Motor neuron (in vitro differentiated cells): ENCODE results near the gene SPATA24. TPM values are rescaled to one million over a fixed set of nuclear protein-coding genes. Genes with fewer than 3 reads are reported as not detected.
A peak's percentile ranks its signal among the peaks of the same experiment; 100 is the strongest.

Source experiments
- ATAC-seq, 8 experiments: fragments of 200-7000 bp; cut with Tn5 transposase; replicated peaks in 6 of 8; 2 replicates each; pipeline ENCODE4 v1.8.0; 2021; ENCODE audit warnings: mild to moderate bottlenecking in 8 of 8, moderate library complexity in 8 of 8
- H3K27ac ChIP-seq, 2 donors: fragments of 250-450 bp; sonication (Bioruptor Pico); 2 replicates each; pipeline ENCODE4 v1.9.0; 2021; ENCODE audit warnings: antibody characterized with exemption in 2 of 2, mild to moderate bottlenecking in 2 of 2, moderate library complexity in 1 of 2
- H3K4me1 ChIP-seq, 2 donors: fragments of 250-450 bp; sonication (Bioruptor Pico); replicated peaks in 1 of 2; 2 replicates each; pipeline ENCODE4 v1.6.1; 2021; ENCODE audit warnings: antibody characterized with exemption in 2 of 2, mild to moderate bottlenecking in 2 of 2, moderate library complexity in 1 of 2
- H3K4me3 ChIP-seq, 5 donors: fragments of 250-450 bp; sonication (Bioruptor Pico); 2 replicates each; pipeline ENCODE4 v1.9.0; 2021; ENCODE audit warnings: antibody characterized with exemption in 5 of 5, mild to moderate bottlenecking in 5 of 5, moderate library complexity in 4 of 5
- whole genome bisulfite sequencing, 10 experiments: fragments of 450-650 bp; shearing (Covaris generic); methylation state at CpG; one replicate each; pipeline ENCODE4 v1.0.0; 2022; 5-methylcytosine and 5-hydroxymethylcytosine counted together
- in situ Hi-C, 9 experiments: fragments of 400-800 bp; cut with MboI; loops; one replicate each; pipeline ENCODE4 v1.15.0; 2021; ENCODE audit warnings: low sequenced_read_pairs in 9 of 9, low pct_unique_long_range_greater_than_20kb in 2 of 9; ENCODE audit not compliant: unreplicated experiment in 9 of 9
- total RNA-seq, 8 experiments: library from RNA; unstranded; fragments of 300-600 nt; gene quantifications; 2 replicates each; pipeline versions ENCODE4 v1.2.3 to v1.2.4, GENCODE V29; 2022

The SPATA24 gene
- total RNA-seq, 8 experiments from 2014 or later: 8.3 to 13.2 (median 10.5) TPM

DNA sequence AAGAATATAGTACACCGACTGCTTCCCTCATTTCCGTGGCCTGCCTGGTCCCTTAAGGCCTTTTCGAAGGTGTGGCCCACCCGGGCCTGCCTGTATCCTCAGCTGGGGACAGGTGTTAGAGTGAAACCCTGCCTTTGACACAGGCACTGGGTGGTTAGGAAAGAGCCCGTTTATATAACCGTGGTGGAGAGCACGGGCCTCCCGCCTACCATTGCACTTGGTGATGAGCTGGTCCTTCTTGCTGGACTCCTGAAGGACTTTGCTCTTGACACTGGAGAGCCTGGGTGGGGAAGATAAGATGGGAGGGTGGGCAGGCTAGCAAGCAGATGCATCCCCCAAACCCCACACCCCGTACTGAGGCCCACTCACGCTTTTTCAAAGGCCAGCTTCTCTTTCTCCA is 2.3 kb downstream of the SPATA24 start:
- no peak for ATAC-seq
- in situ Hi-C loops: no loop called here

DNA sequence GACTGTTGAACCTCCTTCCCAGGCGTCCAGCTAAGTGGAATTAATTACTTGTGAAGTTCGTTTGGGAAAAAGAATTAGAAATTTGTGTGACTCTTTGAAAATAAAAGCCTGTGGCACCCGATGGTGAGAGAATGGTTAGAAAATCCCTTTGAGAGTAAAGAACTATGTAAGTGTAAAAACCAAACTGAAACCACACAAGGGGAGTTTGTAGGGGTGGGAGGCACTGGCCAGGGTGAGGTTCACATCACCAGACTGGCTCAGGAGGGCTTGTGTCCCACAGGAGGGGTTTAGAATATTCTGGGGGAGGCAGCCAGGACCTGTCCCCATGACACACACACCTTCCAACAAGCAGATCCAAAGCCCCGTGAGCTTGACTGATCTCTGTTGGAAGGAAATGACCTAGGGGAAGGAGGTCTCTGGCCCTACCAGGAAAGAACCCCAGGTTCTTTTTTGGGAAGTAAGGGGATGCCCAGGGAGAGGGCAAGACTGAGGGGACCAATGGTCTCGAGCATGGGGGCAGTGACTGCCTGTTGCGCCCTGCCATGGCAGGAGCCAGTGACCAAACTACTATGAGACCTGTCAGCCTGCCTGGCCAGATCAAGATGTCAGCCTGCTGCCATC is 4.3 kb downstream of the SPATA24 start:
- ATAC-seq: no peak
- H3K27ac ChIP-seq: no peak overlapping the region
- in situ Hi-C loops: no loop called here
- H3K4me3 ChIP-seq: no peak overlapping the region
- WGBS, 10 experiments: 5 to 83% (median 77%) methylated on average over 2 to 4 of the region's 6 CpGs
- peaks cover 4 to 9% of the 10 kb centered on the region in 2 donors for H3K4me1 ChIP-seq

More for the DNA sequence above, 2.3 kb downstream of the SPATA24 start:
- WGBS, 10 experiments: 76 to 100% (median 90%) methylated on average over 2 to 6 of the region's 10 CpGs; no CpG with 5 or more reads in 3 of the 10 experiments
- Histone ChIP-seq H3K4me1 (peaks cover 6 to 11% of the 10 kb centered on the region in 2 donors), H3K27ac (no peak overlapping the region), H3K4me3 (no peak overlapping the region)

- no peak overlapping the region for H3K4me3 ChIP-seq
- H3K4me1 ChIP-seq: peaks cover 0 to under 1% of the 10 kb centered on the region in 2 donors
- in situ Hi-C loops: no loop called here
- no peak for ATAC-seq
- 69 to 100% (median 82%) methylated on average over 1 to 6 of the region's 6 CpGs; no CpG with 5 or more reads in 2 of the 10 experiments for WGBS, 10 experiments
- no peak overlapping the region for H3K27ac ChIP-seq
Measured at GRCh38 chr5:139397921-139398320, 6.0 kb downstream of the SPATA24 start.

- Histone ChIP-seq H3K4me1 (no peaks in the 10 kb centered on the region), H3K4me3 (no peak overlapping the region), H3K27ac (no peak overlapping the region)
- in situ Hi-C loops: no loop called here
- ATAC-seq: no peak
- 60 to 100% (median 92%) methylated on average over 1 to 6 of the region's 8 CpGs; no CpG with 5 or more reads in 5 of the 10 experiments for WGBS, 10 experiments
Measured at GRCh38 chr5:139396691-139397090, 7.2 kb downstream of the SPATA24 start.

- WGBS, 10 experiments: 50 to 100% (median 83%) methylated on average over 1 to 4 of the region's 8 CpGs; no CpG with 5 or more reads in 3 of the 10 experiments
- H3K4me3 ChIP-seq: no peak overlapping the region
- H3K4me1 ChIP-seq: no peaks in the 10 kb centered on the region
- no peak overlapping the region for H3K27ac ChIP-seq
- in situ Hi-C loops: no loop called here
- ATAC-seq: no peak
Measured at GRCh38 chr5:139395844-139396640, 7.8 kb downstream of the SPATA24 start.

GRCh38 chr5:139394654-139395566 is 9.0 kb downstream of the SPATA24 start, which contains the start of gene PROB1:
Gene PROB1, minus strand, starts transcription at chr5:139395104. Its CDS starts 23 bp downstream, at chr5:139395081.
- Histone ChIP-seq H3K27ac (no peak within 1 kb of the TSS), H3K4me3 (peak within 1 kb of the TSS; percentile 14 to 39 (median 24)), H3K4me1 (no peaks in the 10 kb centered on the region)
- in situ Hi-C loops: no loop called here
- ATAC-seq: peak in 7 of 8 experiments; percentile 2 to 43 (median 23)
- 0 to 90% (median 50%) methylated on average over 1 to 2 of the region's 76 CpGs; no CpG with 5 or more reads in 5 of the 10 experiments for WGBS, 10 experiments

DNA sequence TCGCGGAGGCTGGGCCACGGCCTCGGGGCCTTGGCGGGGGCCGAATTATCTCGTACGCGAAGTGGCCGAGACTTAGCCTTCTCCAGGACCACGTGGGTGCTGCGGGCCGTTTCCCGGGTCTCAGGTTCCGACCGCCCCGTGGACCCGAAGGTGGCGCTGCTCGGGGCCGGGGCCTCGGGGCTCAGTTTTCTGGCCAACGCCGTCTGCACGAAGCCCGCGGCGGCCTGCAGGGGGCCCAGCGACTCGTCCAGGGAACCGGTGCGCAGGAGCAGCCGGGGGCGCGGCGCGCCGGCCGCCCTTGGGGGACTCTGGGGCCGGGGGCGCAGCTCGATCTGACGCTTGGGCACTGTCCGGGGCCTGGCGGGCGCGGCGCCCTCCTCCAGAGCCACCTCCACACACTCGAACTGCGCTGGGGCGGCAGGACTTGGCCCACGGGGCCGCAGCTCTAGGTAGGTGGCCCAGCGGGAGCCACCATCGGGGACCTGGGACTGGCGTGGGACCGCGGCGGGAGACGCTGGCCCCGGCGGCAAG is 9.7 kb downstream of the SPATA24 start:
- 0 to 10% (median 0%) methylated on average over 1 to 3 of the region's 62 CpGs; no CpG with 5 or more reads in 7 of the 10 experiments for WGBS, 10 experiments
- peak overlapping the region; percentile 14 to 39 (median 24) for H3K4me3 ChIP-seq
- ATAC-seq: peak; percentile 20 to 74 (median 52)
- H3K4me1 ChIP-seq: no peaks in the 10 kb centered on the region
- H3K27ac ChIP-seq: no peak overlapping the region
- in situ Hi-C loops: no loop called here

DNA sequence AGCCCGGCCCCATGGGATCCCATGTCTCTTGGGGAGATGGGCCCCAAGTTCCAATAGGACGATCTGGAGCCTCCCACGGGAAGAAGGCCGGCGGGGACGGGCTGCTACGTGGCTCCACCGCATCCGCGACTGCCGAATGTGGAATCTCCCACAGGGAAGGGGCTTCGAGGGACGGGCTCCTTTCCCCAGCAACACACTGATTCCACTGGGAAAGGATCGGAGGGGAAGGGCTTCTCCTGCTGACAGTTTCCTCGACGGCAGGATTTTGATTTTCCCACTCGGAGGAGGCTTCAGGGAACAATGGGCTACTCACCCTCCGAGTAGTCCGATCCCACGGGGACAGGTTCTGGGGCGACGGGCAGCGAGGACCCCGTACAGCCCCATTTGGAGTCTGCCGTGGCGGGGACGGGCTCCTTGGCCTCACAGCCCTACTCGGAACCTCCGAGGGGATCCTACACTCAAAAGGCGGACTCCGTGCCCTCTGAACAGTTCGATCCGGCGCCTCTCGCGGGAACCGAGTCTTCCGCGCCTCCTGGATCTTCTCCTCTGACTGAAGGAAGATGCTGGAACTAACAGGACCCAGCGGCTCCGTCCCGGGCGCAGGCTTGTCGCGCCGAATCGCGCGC is 10.3 kb downstream of the SPATA24 start:
- no peak overlapping the region for H3K27ac ChIP-seq
- WGBS, 10 experiments: 3 to 36% (median 8%) methylated on average over 2 to 24 of the region's 49 CpGs; no CpG with 5 or more reads in 3 of the 10 experiments
- H3K4me3 ChIP-seq: peak overlapping the region; percentile 14 to 39 (median 24)
- no peaks in the 10 kb centered on the region for H3K4me1 ChIP-seq
- ATAC-seq: no peak
- in situ Hi-C loops: no loop called here

DNA sequence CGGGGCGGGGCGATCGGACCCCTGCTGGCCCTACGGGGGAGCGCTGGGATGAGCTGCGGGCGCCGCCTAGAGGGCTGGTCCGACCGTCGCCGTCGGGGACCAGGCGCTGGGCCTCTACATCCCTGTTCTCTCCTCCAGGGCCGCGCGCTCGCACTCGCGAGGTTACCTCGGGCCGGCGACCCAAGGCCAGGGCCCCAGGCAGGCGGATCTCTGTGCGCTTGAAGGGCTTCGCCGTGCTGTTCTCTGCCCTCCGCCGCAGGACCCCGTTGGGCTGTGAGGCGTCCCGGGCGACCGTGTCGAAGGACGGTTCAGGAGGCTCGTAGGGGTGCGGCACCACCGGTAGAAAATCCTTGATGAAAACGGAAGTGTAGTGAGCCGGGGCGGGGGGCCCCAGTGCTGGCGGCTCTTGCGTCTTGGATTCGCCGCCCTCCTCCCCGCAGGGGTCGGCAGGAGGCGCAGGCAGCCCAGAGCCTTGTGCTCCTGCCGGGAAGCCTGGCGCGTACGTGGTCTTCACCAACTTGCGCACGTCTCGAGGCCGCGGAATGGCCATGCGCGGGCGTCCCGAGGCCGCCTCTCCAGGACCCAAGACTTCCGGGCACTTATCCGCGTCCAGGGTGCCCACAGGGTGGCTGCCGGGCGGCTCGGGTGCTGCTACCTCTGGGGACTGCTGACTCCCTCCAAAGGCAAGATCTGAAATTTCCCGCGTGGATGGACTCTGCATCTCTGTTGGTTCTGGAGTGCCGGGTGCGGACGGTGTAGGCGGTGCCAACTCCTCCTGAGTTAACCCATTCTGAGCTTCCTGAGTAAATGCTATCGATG is 11.0 kb downstream of the SPATA24 start:
- WGBS, 10 experiments: 7 to 26% (median 19%) methylated on average over 3 to 19 of the region's 77 CpGs; no CpG with 5 or more reads in 5 of the 10 experiments
- Histone ChIP-seq H3K4me3 (peak overlapping the region in 2 of 5 donors; percentile 3 to 11), H3K4me1 (no peaks in the 10 kb centered on the region), H3K27ac (no peak overlapping the region)
- in situ Hi-C loops: no loop called here
- ATAC-seq: peak in 7 of 8 experiments; percentile 21 to 66 (median 27)

DNA sequence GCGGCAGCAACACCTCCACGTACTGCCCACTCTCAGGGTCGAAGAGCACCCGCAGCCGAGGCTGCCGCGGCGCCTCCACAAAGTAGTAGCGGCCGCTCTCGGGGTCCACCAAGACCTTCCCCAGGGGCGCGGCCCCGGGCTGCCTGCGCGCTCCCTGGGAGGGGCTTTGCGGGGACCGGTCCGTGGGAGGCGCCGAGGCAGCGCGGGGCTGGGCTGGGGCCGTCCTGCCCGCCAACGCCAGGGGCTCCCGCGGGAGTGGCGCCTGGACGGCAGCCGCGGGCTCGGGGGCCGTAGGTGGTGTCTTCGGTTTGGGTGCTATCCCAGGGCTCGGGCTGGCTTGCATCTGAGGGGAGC is 11.6 kb downstream of the SPATA24 start:
- in situ Hi-C loops: no loop called here
- Histone ChIP-seq H3K4me1 (no peaks in the 10 kb centered on the region), H3K27ac (no peak overlapping the region), H3K4me3 (no peak overlapping the region)
- peak in 3 of 8 experiments; percentile 1 to 28 (median 1) for ATAC-seq
- WGBS, 10 experiments: no CpG with 5 or more reads among the region's 36 CpGs

- Histone ChIP-seq H3K4me1 (no peaks in the 10 kb centered on the region), H3K4me3 (no peak overlapping the region), H3K27ac (no peak overlapping the region)
- in situ Hi-C loops: no loop called here
- 5 to 100% (median 88%) methylated on average over 1 to 4 of the region's 33 CpGs; no CpG with 5 or more reads in 4 of the 10 experiments for WGBS, 10 experiments
- ATAC-seq: peak in 3 of 8 experiments; percentile 3 to 28 (median 12)
Measured at GRCh38 chr5:139391570-139392323, 12.1 kb downstream of the SPATA24 start.
